GM23338 (cell line): Measurements from ENCODE around the gene DIP2C.

Experiments
- ETS1 ChIP-seq: IDR thresholded peaks from 2 replicates; pipeline ENCODE4 v1.6.1; 2016; ENCODE audit warnings: antibody characterized with exemption
- EZH2 ChIP-seq: fragments of 200-600 bp; sonication (generic); IDR thresholded peaks from one replicate; pipeline ENCODE4 v1.8.0; 2017; ENCODE audit warnings: antibody characterized with exemption, mild to moderate bottlenecking, low read depth; ENCODE audit not compliant: unreplicated experiment
- EZH2phosphoT487 ChIP-seq: fragments of 200-600 bp; sonication (generic); IDR thresholded peaks from one replicate; pipeline ENCODE4 v1.8.1; 2018; ENCODE audit warnings: antibody characterized with exemption; ENCODE audit not compliant: unreplicated experiment
- JUNB ChIP-seq: IDR thresholded peaks from one replicate; pipeline ENCODE4 v1.6.1; 2016; ENCODE audit warnings: antibody characterized with exemption; ENCODE audit not compliant: unreplicated experiment
- POLR2AphosphoS5 ChIP-seq: IDR thresholded peaks from 2 replicates; pipeline ENCODE4 v1.6.1; 2016; ENCODE audit warnings: antibody characterized with exemption, low read depth
- REST ChIP-seq: IDR thresholded peaks from one replicate; pipeline ENCODE4 v1.6.1; 2018; ENCODE audit warnings: antibody characterized with exemption; ENCODE audit not compliant: unreplicated experiment
- STAT1 ChIP-seq: IDR thresholded peaks from one replicate; pipeline ENCODE4 v1.6.1; 2016; ENCODE audit warnings: antibody characterized with exemption; ENCODE audit not compliant: unreplicated experiment
- ZNF331 ChIP-seq: fragments of 250-450 bp; sonication (Bioruptor Pico); IDR thresholded peaks from 2 replicates; pipeline ENCODE4 v1.5.0; 2020; ENCODE audit warnings: low read depth, mild to moderate bottlenecking, moderate library complexity
- TF ChIP-seq, protein P1 (sequence below), 2 experiments: fragments of 200-600 bp in 1 of 2; sonication (generic) in 1 of 2; conservative IDR thresholded peaks; 2 replicates each; pipeline versions ENCODE4 v1.5.1 to v1.6.1; 2016 to 2017; ENCODE audit warnings: antibody characterized with exemption in 2 of 2, low read depth in 2 of 2, mild to moderate bottlenecking in 2 of 2, moderate library complexity in 1 of 2
- TF ChIP-seq, protein P2 (sequence below): fragments of 250-450 bp; sonication (Bioruptor Pico); IDR thresholded peaks from 2 replicates; pipeline ENCODE4 v1.5.0; 2020; ENCODE audit warnings: mild to moderate bottlenecking, moderate library complexity

- TF ChIP-seq, protein P1, sequence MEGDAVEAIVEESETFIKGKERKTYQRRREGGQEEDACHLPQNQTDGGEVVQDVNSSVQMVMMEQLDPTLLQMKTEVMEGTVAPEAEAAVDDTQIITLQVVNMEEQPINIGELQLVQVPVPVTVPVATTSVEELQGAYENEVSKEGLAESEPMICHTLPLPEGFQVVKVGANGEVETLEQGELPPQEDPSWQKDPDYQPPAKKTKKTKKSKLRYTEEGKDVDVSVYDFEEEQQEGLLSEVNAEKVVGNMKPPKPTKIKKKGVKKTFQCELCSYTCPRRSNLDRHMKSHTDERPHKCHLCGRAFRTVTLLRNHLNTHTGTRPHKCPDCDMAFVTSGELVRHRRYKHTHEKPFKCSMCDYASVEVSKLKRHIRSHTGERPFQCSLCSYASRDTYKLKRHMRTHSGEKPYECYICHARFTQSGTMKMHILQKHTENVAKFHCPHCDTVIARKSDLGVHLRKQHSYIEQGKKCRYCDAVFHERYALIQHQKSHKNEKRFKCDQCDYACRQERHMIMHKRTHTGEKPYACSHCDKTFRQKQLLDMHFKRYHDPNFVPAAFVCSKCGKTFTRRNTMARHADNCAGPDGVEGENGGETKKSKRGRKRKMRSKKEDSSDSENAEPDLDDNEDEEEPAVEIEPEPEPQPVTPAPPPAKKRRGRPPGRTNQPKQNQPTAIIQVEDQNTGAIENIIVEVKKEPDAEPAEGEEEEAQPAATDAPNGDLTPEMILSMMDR (conservative IDR thresholded peaks at IDR 0.05; ENCODE audit: low read depth in 2 of 2), result no peak
- TF ChIP-seq ETS1 (no peak), REST (no peak), EZH2 (no peak), EZH2phosphoT487 (no peak), POLR2AphosphoS5 (no peak), JUNB (no peak), ZNF331 (no peak), STAT1 (no peak)
- TF ChIP-seq, protein P2, sequence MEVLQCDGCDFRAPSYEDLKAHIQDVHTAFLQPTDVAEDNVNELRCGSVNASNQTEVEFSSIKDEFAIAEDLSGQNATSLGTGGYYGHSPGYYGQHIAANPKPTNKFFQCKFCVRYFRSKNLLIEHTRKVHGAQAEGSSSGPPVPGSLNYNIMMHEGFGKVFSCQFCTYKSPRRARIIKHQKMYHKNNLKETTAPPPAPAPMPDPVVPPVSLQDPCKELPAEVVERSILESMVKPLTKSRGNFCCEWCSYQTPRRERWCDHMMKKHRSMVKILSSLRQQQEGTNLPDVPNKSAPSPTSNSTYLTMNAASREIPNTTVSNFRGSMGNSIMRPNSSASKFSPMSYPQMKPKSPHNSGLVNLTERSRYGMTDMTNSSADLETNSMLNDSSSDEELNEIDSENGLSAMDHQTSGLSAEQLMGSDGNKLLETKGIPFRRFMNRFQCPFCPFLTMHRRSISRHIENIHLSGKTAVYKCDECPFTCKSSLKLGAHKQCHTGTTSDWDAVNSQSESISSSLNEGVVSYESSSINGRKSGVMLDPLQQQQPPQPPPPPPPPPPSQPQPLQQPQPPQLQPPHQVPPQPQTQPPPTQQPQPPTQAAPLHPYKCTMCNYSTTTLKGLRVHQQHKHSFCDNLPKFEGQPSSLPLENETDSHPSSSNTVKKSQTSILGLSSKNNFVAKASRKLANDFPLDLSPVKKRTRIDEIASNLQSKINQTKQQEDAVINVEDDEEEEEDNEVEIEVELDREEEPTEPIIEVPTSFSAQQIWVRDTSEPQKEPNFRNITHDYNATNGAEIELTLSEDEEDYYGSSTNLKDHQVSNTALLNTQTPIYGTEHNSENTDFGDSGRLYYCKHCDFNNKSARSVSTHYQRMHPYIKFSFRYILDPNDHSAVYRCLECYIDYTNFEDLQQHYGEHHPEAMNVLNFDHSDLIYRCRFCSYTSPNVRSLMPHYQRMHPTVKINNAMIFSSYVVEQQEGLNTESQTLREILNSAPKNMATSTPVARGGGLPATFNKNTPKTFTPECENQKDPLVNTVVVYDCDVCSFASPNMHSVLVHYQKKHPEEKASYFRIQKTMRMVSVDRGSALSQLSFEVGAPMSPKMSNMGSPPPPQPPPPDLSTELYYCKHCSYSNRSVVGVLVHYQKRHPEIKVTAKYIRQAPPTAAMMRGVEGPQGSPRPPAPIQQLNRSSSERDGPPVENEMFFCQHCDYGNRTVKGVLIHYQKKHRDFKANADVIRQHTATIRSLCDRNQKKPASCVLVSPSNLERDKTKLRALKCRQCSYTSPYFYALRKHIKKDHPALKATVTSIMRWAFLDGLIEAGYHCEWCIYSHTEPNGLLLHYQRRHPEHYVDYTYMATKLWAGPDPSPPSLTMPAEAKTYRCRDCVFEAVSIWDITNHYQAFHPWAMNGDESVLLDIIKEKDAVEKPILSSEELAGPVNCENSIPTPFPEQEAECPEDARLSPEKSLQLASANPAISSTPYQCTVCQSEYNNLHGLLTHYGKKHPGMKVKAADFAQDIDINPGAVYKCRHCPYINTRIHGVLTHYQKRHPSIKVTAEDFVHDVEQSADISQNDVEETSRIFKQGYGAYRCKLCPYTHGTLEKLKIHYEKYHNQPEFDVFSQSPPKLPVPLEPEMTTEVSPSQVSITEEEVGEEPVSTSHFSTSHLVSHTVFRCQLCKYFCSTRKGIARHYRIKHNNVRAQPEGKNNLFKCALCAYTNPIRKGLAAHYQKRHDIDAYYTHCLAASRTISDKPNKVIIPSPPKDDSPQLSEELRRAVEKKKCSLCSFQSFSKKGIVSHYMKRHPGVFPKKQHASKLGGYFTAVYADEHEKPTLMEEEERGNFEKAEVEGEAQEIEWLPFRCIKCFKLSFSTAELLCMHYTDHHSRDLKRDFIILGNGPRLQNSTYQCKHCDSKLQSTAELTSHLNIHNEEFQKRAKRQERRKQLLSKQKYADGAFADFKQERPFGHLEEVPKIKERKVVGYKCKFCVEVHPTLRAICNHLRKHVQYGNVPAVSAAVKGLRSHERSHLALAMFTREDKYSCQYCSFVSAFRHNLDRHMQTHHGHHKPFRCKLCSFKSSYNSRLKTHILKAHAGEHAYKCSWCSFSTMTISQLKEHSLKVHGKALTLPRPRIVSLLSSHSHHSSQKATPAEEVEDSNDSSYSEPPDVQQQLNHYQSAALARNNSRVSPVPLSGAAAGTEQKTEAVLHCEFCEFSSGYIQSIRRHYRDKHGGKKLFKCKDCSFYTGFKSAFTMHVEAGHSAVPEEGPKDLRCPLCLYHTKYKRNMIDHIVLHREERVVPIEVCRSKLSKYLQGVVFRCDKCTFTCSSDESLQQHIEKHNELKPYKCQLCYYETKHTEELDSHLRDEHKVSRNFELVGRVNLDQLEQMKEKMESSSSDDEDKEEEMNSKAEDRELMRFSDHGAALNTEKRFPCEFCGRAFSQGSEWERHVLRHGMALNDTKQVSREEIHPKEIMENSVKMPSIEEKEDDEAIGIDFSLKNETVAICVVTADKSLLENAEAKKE (CRISPR knock-in tag), result no peak
Observed at GRCh38 chr10:371515-371914, 318.0 kb downstream of the DIP2C start.
